Right lobe of liver (tissue), 6 donors: ENCODE measurements around the gene SART3. TPM values are rescaled to one million over a fixed set of nuclear protein-coding genes. Genes with fewer than 3 reads are reported as not detected.
A peak's percentile ranks its signal among the peaks of the same experiment; 100 is the strongest.

Experiments
- ATAC-seq, 4 donors: fragments of 200-7000 bp; cut with Tn5 transposase; one replicate each; pipeline ENCODE4 v1.9.1; 2020; ENCODE audit warnings: mild to moderate bottlenecking in 4 of 4, moderate library complexity in 4 of 4
- DNase-seq, 3 donors: peaks; one replicate each; pipeline ENCODE4 v3.0.0-alpha.2; 2020
- H3K27ac ChIP-seq, 3 donors: fragments of 200-600 bp; one replicate each; pipeline ENCODE4 v1.8.0; 2022
- H3K27me3 ChIP-seq, 2 donors: fragments of 200-600 bp; one replicate each; pipeline ENCODE4 v1.8.0; 2022
- H3K36me3 ChIP-seq, 4 donors: fragments of 200-600 bp; sonication (generic) in 1 of 4; one replicate each; pipeline versions ENCODE4 v1.5.1 to v1.8.0; 2017 to 2022; ENCODE audit warnings: control low read depth in 1 of 4
- H3K4me1 ChIP-seq, 4 donors: fragments of 200-600 bp; sonication (generic) in 1 of 4; one replicate each; pipeline versions ENCODE4 v1.5.1 to v1.8.0; 2017 to 2022; ENCODE audit warnings: control low read depth in 1 of 4
- H3K4me3 ChIP-seq, 3 donors: fragments of 200-600 bp; one replicate each; pipeline ENCODE4 v1.8.0; 2022
- H3K9me3 ChIP-seq, 4 donors: fragments of 200-600 bp; sonication (generic) in 1 of 4; one replicate each; pipeline versions ENCODE4 v1.5.1 to v1.8.0; 2017 to 2022; ENCODE audit warnings: control low read depth in 1 of 4
- POLR2A ChIP-seq: fragments of 450-650 bp; IDR thresholded peaks from one replicate; pipeline ENCODE4 v1.6.1; 2017; ENCODE audit warnings: antibody characterized with exemption, mild to moderate bottlenecking
- WGBS: methylation state at CpG from one replicate; pipeline ENCODE4 v1.1.6; 2018; ENCODE audit warnings: low coverage, low lambda C conversion rate; ENCODE audit not compliant: insufficient coverage; ENCODE audit errors: missing lambda C conversion rate; 5-methylcytosine and 5-hydroxymethylcytosine counted together
- intact Hi-C, 2 donors: fragments of 100-400 bp; cut with DNase I; formaldehyde crosslinking; loops; one replicate each; pipeline versions ENCODE4 v1.11.2 to v1.14.1; 2022
- total RNA-seq, 6 experiments: library from RNA; depleted of rRNA in 2 of 6; stranded (reverse); fragments of >200 nt in 2 of 6; fragmentation: NEBNext Ultra II Directional in 3 of 6; extraction: Animal tissue kit (Norgen Biotek cat#: 25700) in 3 of 6; gene quantifications; one replicate each; pipeline versions ENCODE4 v1.1.0 to v1.2.4, GENCODE V29; 2016 to 2023
- TF ChIP-seq, protein P1 (sequence below), 4 donors: fragments of 200-600 bp in 3 of 4; fragments of 450-650 bp in 1 of 4; IDR thresholded peaks; one replicate each; pipeline versions ENCODE4 v1.5.1 to v1.8.0; 2016 to 2022; ENCODE audit warnings: antibody characterized with exemption in 4 of 4, mild to moderate bottlenecking in 2 of 4
- donor health status: DM: no; HTN: yes; CAD: no.
- donor health status: DM: no; HTN: no; CAD: no.
- donor health status: DM: no; HTN: no; CAD: no.
- donor health status: DM: no; HTN: yes; CAD: no.
- donor health status: DM: no; HTN: yes; CAD: no.

Gene SART3
- total RNA-seq, 6 experiments from 2014 or later, result 13.2 to 28.4 (median 20.6) TPM

GRCh38 chr12:108597559-108598471 is 36.8 kb upstream of the SART3 start, which contains the start of gene TMEM119:
TMEM119 (minus strand) TSS chr12:108598084; CDS start chr12:108592383, 5,701 bp downstream.
- ATAC-seq (peak; percentile 21 to 42 (median 30)), DNase-seq (no peak)
- Histone ChIP-seq H3K27ac (no peak within 1 kb of the TSS), H3K27me3 (no peaks in the 10 kb centered on the region), H3K4me1 (no peaks in the 10 kb centered on the region), H3K9me3 (no peaks in the 10 kb centered on the region), H3K36me3 (no peaks in the 10 kb centered on the region), H3K4me3 (no peak within 1 kb of the TSS)
- TF ChIP-seq, protein P1, sequence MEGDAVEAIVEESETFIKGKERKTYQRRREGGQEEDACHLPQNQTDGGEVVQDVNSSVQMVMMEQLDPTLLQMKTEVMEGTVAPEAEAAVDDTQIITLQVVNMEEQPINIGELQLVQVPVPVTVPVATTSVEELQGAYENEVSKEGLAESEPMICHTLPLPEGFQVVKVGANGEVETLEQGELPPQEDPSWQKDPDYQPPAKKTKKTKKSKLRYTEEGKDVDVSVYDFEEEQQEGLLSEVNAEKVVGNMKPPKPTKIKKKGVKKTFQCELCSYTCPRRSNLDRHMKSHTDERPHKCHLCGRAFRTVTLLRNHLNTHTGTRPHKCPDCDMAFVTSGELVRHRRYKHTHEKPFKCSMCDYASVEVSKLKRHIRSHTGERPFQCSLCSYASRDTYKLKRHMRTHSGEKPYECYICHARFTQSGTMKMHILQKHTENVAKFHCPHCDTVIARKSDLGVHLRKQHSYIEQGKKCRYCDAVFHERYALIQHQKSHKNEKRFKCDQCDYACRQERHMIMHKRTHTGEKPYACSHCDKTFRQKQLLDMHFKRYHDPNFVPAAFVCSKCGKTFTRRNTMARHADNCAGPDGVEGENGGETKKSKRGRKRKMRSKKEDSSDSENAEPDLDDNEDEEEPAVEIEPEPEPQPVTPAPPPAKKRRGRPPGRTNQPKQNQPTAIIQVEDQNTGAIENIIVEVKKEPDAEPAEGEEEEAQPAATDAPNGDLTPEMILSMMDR (IDR thresholded peaks at IDR 0.05), result no peak
- no peak for TF ChIP-seq POLR2A
- intact Hi-C loops, result no loop called here
- WGBS, result 38% methylated on average over 8 of the region's 27 CpGs

DNA sequence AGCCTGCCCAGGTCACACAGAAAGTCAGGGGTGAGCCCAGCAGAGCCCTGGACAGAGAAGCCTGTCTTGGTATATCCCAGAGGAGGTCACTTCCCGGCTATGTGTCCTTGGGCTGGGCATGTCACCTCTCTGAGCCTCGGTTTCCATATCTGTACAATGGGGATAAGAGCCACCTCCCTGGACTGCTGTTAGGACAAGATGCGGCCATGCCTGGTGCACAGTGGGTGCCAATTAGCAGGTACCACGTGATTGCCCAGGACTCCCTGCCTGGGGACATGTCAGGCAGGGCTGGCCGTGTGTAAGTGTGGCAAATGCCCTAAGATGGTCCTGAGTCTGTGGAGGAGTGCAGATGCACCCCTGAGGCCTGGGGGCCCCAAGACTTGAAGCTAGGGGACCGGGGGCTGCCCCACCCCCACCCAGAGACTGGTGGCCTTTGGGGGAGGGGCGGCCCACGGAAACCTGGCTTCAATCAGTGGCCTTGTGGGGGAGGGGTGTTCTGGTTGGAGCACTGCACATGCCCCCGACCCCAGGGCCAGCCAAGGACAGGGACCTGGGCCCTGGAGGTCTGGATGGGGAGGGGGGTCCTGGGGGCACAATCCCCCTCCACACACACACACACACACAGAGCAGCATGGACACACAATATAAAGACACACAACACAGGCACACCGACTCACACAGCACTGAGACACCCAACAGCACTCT is 36.0 kb upstream of the SART3 start:
- ATAC-seq (no peak), DNase-seq (no peak)
- Histone ChIP-seq H3K9me3 (no peaks in the 10 kb centered on the region), H3K27me3 (no peaks in the 10 kb centered on the region), H3K4me1 (no peaks in the 10 kb centered on the region), H3K4me3 (no peak overlapping the region), H3K27ac (no peak overlapping the region), H3K36me3 (no peaks in the 10 kb centered on the region)
- intact Hi-C loops, result no loop called here
- 40% methylated on average over 2 of the region's 10 CpGs for WGBS
- TF ChIP-seq, protein P1 (IDR thresholded peaks at IDR 0.05), result no peak
- no peak for TF ChIP-seq POLR2A

DNA sequence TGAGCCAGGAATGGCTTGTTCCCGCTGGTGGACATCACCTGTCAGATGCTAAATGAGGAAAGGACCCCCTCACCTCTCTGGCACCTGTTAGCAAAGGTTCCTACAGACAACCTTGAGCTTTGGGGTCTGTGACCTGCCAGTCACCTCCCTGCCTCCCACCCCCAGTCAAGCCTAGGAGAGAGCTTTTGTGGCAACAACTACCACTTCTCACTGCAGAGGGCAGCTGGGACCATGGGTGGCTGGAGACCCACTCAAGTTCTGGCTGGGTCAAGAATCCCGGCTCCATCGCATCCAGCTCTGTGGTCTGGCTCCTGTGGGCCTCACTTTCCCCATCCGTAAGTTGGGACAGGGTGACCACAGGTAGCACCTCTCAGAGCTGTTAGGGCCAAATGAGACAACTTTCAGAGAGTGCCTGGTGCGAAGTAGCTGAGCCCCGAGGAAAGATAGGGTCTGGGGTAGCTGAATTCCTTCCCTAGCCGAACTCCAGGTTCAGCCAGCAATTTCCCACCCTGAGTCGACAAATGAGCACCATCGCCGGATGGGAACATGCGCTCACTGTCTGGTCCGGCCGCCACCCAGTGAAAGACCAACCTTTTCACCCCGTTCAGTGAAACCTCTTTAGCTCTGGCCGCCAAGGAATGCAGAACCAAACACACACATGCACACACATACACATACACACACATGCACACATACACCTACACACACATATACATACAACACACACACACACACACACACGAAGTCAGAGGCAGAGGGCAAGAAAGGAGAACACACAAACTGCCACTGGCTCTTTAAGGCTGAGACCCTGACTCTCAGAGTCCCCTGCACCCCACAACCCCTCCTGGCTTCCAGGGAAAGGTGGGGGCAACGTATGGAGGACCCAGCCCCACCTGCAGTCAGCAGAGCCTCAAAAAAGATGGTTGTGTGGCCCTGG is 35.0 kb upstream of the SART3 start:
- intact Hi-C loops, result no loop called here
- no peak for ATAC-seq
- Histone ChIP-seq H3K36me3 (no peaks in the 10 kb centered on the region), H3K27me3 (no peaks in the 10 kb centered on the region), H3K4me3 (no peak overlapping the region), H3K4me1 (no peaks in the 10 kb centered on the region), H3K27ac (no peak overlapping the region), H3K9me3 (no peaks in the 10 kb centered on the region)
- TF ChIP-seq, protein P1 (IDR thresholded peaks at IDR 0.05), result no peak
- TF ChIP-seq POLR2A, result no peak
- 53% methylated on average over 2 of the region's 17 CpGs for WGBS
- DNase-seq, result no peak
